GM19238 (cell line): ENCODE data around the gene PPP5C.
"Not testable (repeated sequence)": the region's sequence is repeated elsewhere in the genome, so short reads cannot be mapped to it uniquely, and the experiment has no call there.

Experiments used
- DNase-seq: peaks from one replicate; pipeline ENCODE4 v3.0.0; 2011; ENCODE audit warnings: low spot score; ENCODE audit not compliant: insufficient read length

The PPP5C gene, protein sequence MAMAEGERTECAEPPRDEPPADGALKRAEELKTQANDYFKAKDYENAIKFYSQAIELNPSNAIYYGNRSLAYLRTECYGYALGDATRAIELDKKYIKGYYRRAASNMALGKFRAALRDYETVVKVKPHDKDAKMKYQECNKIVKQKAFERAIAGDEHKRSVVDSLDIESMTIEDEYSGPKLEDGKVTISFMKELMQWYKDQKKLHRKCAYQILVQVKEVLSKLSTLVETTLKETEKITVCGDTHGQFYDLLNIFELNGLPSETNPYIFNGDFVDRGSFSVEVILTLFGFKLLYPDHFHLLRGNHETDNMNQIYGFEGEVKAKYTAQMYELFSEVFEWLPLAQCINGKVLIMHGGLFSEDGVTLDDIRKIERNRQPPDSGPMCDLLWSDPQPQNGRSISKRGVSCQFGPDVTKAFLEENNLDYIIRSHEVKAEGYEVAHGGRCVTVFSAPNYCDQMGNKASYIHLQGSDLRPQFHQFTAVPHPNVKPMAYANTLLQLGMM

DNA sequence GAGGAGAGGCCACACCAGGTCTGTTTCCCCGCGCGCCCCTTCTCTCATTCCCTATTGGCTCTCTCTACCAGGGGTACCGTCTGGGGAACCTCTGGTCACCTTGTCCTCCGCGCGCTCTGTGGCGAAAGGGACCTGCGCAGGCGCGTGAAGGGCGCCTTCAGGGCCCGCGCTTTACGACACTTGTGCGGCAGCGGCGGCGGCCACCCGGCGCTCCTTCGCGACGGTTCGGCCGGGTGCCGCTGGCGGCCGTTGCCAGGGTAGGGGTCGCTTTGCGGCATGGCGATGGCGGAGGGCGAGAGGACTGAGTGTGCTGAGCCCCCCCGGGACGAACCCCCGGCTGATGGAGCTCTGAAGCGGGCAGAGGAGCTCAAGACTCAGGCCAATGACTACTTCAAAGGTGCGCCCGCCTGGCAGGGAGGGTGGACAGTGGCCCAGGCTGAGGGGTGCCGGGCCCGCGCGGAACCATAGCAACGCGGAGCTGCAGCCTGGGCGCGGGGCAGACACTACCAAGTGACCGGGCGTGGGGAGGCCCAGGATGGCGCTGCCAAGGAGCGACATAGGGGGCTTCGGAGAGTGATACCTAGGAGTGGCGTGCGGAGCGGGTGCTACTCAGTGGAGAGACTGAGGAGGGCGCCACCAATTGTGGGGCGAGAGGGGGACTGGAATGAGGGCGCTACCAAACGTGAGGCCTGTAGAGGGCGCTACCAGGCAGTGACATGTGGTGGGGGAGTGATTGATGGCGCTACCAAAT lies at the start of gene PPP5C:
Gene PPP5C (plus strand): TSS at position 267 of the 751 bp plus-strand sequence. CDS start 10 bp downstream, at position 277.
- peak; percentile 97 for DNase-seq

DNA sequence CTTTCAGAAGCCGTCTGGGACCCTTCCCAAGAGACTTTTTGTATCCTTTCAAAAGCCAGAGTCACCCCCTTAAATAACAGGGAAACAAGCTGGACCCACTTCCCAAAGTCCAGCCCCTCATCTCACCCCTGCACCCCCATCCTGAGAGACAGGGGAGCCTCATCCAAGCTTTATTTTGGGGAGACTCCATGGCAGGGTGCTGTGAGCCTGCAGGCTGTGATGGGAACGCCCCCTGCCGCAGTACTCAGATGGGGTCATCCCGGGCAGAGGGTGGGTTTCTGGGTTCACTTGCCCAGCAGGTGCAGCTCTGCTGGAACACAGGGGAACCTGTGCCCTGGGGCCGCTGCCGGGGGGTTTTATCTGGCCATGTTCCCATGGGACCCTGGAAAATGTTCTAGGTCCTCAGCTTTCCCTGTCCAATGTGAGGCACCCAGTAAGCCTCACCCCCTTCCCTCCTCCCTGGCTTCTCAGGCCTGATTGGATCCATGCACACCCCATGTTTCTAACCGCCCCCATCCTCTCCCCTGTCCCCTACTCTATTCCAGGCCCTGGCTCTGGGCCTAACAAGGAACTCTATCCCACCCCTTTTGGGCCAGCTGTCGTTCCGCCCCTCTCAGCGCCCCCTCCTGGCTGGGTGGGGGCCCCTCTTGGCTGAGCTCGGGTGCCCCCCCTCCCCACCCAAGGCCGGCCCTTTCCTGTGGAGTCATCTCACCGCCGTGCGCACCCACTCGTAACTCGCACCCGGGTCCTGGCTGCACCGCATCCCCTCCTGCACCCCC lies 49.0 kb upstream of the PPP5C start:
- DNase-seq, result no peak

DNA sequence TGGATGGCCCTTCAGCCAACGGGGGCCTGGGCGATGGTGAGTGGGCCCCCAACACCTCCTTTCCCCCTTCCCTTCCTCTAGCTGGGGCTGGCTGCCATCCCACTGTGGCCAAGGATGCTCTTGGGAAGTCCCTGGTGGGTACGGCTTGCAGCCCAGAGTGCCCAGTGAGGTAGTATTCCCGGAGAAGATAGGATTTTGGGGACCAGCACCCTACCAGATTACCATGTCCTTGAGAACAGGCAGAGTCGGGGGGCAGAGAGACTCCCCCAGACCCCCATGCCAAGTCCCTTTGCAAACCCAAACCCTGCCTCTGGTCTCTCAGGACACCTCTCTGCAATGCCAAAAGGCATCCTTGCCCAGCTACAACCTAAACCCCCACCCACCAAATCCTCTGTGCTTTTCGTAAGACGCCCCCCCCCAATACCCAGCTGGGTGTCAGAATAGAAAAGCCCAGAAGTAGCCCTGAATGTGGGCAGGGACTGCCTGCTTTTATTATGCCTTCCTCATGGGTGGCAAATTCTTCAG lies 48.3 kb upstream of the PPP5C start:
- DNase-seq, result no peak

DNA sequence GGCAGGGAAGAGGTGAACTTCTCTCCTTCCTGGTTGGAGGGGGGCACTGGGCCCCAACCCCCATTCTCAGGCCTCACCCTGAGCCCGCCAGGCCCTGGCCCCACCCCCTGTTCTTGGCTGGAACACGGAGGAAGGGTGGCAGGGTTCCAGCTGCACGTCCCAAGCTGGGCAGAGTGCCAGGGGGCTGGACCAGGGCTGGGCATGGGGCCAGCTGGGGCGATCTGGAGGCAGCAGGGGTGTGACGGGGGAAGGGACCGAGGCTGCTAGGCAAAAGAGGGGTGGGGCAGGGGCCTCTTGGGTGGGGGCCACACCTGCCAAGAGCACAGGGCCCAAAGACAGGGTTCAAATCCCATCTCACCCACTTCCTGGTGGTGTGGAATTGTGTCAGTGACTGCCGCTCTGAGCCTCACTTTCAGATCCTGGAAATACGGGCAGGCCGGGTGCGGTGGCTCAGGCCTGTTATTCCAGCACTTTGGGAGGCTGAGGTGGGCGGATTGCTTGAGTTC lies 47.8 kb upstream of the PPP5C start:
- no peak for DNase-seq

DNA sequence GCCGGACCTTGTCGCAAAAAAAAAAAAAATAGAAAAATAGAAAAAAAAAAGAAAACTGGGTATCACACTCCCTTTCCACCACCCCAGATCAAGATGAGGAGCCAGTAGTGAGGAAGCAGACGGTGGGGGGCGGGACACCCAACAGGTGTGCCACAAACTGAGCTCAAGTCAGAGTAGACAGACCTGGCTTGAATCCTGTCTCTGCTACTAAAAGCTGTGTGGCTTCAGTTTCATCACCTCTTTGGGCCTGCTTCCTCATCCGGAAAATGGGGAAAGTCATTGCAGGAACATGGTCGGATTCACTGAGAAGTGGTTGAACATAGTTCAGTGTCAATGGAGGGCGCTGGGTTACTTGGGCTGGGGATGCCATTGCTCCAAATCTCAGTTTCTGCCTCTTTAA lies 47.2 kb upstream of the PPP5C start:
- no peak for DNase-seq

DNA sequence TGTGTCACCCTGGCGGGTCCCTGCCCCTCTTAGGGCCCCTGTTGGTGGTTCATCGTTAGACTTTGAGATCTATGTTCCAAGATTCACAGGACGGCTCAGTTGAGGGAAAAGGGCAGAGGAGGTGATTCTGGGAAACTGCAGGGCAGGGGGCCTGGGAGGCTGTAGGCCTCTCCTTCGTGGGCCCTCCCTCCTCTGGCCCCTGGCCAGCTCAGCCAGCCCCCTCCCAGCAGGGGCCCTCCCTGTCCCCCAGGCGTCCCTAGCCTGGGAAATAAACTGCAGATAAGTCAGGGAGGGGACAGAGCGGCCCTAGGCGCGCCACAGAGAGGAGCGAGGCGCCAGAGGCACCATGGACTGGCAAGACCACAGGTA lies 43.6 kb upstream of the PPP5C start:
- no peak for DNase-seq

DNA sequence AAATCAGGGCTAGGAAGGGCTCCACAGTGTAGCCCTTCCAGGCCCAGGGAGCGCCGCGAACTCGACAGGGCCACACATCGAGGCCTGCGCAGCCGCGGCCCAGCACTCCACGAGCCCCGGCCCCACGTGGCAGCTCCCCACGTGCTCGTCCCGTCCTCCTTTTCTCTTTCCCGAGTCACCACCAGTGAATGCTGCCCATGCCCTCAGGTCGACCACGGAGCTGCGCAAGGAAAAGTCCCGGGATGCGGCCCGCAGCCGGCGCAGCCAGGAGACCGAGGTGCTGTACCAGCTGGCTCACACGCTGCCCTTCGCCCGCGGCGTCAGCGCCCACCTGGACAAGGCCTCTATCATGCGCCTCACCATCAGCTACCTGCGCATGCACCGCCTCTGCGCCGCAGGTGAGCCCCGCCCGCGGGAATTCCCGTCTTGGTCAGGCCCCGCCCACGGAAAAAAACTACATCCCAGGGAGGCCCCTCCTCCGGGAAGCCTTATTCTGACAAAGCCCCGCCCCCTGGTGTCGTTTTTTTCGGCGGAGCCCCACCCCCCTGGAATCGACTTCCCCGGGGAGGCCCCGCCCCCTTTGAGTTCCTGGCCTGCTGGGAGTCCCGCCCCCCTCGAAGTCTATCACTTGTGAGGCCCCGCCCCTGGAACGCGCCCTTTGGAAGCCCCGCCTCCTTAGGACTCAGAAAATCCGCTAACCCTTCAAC lies 43.0 kb upstream of the PPP5C start:
- no peak for DNase-seq

DNA sequence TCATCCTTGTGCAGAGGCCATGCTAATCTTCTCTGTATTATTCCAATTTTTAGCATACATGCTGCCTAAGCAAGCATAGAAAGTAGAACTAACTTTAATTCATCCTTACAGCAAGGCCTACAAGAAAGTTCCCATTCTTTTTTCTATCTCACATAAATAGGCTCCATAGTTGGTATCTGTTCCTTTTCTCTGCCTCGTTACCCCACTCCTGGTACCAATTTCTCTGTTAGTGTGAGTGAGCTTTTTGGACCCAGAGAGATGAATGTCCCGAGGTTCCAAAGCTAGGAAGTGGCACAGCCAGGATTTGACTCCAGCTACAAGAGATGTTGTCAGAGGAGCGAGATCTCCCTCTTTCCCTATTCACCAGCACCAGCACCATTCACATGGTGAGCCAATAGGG lies 40.4 kb upstream of the PPP5C start:
- no peak for DNase-seq

DNA sequence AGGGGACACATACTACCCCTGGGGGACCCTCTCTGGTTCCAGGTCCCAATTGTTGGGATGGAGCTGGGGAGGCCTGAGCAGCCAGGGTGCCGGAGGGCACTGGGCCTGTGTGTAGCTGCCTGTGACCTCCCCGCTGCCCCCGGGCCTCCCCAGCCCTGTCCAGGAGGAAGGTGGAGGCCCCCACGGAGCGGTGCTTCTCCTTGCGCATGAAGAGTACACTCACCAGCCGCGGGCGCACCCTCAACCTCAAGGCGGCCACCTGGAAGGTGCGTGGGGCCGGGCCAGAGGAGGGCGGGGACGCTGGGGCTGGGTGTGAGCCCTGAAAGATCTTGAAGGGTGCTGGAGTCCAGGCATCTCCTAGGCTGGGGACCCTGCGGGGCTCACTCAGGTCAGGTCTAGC lies 38.4 kb upstream of the PPP5C start:
- DNase-seq, result no peak

DNA sequence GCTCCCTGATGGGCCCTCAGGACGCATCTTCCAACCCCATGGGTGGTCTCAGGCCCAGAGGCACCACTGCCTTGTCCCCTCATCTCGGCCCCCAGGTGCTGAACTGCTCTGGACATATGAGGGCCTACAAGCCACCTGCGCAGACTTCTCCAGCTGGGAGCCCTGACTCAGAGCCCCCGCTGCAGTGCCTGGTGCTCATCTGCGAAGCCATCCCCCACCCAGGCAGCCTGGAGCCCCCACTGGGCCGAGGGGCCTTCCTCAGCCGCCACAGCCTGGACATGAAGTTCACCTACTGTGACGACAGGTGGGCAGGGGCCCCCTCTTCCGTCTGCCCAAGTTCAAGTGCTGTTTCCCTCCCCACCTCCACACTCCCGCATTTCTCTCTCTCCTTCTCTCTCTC lies 37.8 kb upstream of the PPP5C start:
- DNase-seq, result no peak

DNA sequence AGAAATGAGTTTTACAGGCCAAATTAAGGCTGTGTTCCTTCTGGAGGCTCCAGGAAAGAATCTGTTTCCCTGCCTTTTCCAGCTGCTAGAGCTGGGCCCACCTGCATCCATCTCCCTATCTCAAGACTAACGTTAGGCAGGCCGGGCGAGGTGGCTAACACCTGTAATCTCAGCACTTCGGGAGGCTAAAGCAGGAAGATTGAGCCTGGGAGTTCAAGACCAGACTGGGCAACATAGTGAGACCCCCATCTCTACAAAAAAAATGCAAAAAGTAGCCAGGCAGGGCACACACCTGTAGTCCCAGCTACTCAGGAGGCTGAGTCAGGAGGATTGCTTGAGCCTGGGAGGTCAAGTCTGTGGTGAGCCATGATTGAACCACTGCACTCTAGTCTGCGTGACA lies 35.4 kb upstream of the PPP5C start:
- DNase-seq, result no peak

DNA sequence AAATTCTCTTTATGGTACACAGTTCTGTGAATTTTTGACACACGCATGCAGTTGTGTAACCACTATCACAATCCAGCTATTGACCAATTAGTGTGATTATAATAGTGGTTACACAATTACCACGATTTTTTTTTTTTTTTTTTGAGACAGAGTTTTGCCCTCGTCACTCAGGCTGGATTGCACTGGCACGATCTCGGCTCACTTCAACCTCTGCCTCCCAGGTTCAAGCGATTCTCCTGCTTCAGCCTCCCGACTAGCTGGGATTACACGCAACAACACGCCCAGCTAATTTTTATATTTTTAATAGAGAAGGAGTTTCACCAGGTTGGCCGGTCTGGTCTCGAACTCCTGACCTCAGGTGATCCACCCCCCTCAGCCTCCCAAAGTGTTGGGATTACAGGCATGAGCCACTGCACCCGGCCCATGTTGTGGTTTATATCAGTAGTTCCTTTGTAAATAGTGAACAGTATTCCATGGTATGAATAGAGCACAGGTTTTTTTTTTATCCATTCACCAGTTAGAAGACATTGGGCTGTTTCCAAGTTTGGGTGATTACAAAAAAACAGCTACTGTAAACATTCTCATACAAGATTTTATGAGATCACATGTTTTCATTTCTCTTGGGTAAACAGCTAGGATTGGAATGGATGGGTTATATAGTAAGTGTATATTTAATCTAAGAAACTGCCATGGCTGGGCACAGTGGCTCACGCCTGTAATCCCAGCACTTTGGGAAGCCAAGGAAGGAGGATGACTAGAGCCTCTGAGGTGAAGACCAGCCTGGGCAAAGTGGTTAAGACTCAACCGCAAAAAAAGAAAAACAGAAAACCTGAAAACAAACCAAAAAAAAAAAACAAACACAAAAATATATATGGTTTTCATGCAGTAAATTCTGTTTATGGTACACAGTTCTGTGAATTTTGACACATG lies 33.1 kb upstream of the PPP5C start:
- DNase-seq, result not testable (repeated sequence)

DNA sequence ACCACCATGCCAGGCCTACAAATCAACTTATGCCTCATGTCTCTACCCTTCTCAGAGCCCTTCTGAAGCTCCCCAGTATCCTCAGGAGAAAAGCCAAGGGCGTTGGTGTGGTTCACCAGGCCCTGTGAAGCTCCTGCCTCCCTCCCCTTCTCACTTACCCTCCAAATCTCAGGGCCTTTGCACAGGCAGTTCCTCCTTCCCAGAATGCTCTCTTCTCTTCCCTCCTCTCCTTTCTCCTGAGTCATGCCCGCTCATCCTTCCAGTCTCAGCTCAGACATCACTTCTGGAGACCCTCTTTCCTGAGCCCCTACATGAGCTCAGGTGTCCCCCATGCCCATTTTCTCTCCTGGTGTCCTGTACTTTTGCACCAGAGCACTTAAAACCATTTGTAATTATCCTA lies 29.5 kb upstream of the PPP5C start:
- no peak for DNase-seq

DNA sequence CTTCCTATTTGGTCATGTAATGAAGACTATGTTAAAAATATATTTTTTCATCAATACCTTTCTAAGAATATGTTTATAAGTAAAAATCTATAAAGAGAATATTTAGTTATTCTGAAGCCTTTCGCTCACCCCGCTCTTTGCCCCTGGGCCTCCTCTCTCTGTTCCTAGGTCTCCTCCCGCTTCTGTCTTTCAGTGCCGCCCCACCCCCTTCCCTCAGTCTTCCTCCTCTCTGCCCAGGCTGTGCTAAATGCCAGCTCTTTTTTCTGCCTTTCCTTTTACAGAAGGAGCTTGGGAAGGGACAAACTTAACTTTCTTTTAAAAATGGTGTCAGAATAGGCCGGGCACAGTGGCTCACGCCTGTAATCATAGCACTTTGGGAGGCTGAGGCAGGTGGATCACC lies 27.3 kb upstream of the PPP5C start:
- DNase-seq, result no peak

DNA sequence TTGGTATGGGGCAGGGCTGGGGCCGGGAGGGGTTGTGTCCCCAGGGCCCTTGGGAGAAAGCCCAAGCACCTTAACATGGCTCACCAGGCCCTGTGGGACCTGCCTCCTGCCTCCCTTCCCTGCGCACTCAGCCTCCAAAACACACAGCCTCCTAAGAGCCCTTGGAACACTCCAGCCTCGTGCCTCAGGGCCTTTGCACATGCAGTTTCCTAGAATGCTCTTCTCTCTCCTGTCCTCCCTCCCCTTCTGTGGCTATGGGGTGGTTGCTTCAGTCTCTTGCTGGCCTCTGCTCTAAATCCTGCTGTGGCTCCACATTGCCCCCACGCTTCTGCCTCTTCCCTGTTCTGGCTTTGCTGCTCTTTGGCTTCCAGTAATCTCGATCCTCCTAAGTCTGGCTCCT lies 26.3 kb upstream of the PPP5C start:
- no peak for DNase-seq

DNA sequence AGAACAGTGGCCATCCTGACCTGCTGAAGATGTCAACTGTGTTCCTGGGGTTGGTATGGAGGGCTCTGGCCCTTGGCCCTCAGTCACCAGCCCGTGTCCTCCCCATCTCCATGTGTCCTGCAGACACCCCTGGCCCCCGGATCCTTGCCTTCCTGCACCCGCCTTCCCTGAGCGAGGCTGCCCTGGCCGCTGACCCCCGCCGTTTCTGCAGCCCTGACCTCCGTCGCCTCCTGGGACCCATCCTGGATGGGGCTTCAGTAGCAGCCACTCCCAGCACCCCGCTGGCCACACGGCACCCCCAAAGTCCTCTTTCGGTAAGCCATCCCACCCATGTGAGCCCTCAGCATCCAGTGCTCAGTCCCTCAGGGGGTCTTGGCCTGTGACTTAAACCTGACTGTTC lies 25.2 kb upstream of the PPP5C start:
- DNase-seq, result no peak

DNA sequence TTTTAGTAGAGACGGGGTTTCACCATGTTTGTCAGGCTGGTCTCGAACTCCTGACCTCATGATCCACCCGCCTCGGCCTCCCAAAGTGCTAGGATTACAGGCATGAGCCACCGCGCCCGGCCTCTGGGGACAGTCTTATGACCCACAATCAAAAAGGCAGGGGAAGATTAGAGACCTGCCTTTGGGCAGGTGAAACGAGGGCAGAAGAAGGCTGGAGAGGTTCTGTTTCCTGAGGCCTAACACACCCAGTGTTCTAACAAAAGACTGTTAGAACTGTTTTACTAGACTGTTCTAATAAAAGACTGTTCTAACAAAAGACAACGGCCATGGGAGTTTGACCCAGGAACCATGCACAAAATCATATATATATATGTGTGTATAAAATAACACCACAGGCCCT lies 23.7 kb upstream of the PPP5C start:
- DNase-seq, result not testable (repeated sequence)

DNA sequence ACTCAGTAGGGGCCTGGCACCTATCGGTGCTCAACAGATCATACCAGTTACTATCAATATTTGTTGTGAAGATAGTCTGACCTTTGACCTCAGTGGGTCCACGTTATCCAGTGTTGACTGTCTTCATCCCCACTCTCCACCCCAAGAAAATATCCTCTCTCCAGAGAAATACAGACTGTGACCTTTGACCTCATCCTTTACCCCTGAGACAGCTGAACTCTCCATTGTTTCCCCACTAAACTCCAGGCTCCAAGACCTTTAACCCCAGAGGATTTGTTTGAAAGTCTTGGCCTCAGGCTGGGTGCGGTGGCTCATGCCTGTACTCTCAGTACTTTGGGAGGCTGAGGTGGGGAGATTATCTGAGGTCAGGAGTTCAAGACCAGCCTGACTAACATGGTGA lies 22.6 kb upstream of the PPP5C start:
- no peak for DNase-seq

DNA sequence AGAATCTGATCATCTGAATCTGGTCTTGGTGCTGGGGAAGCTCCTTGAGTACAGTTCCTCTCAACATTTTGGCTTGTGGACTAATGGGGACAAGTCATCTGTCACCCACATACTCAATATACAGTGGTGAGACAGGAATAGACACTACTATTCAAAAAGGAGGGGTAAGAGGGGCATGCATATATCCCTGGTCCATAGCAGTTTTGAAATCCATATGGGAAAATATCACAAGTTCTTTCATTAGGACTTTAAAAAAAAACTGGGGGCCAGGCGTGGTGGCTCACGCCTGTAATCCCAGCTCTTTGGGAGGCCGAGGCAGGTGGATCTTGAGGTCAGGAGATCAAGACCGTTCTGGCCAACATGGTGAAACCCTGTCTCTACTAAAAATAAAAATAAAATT lies 20.3 kb upstream of the PPP5C start:
- DNase-seq, result no peak

DNA sequence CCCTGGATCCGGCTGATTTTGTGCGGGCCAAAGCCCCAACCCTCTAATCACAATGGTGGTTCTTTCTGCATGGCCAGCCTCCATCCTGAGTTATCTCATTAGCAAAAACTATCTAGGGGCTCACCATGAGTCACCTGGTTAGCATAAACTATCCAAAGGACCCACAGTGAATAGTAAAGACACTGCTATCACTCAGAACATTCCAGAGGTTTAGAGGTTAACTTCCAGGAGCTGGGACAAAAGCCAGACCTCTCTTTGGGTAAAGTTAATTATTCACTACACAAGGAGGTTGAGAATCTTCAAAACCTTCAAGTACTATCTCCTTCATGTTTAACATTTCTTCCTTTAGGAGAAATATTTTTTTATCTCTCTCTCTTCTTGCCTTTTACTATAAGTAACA lies 18.8 kb upstream of the PPP5C start:
- DNase-seq, result no peak
